ENCODE data around the gene SDHAF3.
"Not testable (repeated sequence)": the region's sequence is repeated elsewhere in the genome, so short reads cannot be mapped to it uniquely, and the experiment has no call there.

SDHAF3 gene

DNA sequence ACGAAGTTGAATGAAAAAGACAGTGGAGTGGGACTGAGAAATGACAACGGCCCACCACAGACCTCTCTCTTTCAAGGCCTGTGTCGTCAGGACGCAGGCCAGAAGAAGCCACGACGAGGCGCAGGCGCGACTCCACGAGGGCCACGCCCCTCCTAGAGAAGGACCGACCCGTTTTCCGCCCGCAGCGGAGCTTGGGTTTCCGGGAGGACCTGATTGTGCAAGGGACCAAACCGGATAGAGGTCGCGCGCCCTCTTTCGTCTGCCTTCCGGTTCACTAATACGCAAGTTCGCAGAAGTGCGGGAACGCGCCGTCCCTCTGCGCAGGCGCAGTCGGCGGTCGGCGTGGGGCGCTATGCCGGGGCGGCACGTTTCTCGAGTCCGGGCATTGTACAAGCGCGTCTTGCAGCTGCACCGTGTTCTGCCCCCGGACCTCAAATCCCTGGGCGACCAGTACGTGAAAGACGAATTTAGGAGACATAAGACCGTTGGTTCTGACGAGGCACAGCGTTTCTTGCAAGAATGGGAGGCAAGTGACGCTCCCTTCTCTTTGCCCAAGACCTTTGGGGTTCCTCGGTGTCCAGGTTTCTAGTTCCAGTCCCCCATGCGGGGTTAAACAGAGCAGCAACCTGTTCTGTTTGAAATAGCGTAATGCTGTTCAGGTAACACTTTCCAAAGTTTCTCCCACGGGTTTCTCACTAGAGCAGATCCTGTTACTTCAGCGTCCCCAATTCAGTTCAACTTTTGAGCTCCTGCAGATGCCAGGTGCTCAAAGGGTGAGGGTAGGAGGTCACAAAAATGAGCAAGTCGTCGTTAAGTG lies at the start of gene SDHAF3:
TSS of gene SDHAF3 (plus strand) at position 327 of the 817 bp plus-strand sequence. CDS start at position 353, 26 bp downstream.
- DNase-seq (ENCODE audit: low read depth in 2 of 2): peak; percentile 96 to 97

DNA sequence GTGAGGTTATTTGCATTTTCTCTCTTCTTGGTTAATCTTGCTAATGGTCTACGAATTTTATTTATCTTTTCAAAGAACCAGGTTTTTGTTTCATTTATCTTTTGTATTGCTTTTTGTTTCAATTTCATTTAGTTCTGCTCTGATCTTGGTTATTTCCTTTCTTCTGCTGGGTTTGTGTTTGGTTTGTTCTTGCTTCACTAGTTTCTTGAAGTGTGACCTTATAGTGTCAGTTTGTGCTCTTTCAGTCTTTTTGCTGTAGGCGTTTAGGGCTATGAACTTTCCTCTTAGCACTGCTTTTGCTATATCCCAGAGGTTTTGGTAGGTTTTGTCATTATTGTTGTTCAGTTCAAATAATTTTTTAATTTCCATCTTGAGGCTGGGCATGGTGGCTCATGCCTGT lies 45.5 kb upstream of the SDHAF3 start:
- DNase-seq (ENCODE audit: low read depth in 2 of 2): not testable (repeated sequence)

DNA sequence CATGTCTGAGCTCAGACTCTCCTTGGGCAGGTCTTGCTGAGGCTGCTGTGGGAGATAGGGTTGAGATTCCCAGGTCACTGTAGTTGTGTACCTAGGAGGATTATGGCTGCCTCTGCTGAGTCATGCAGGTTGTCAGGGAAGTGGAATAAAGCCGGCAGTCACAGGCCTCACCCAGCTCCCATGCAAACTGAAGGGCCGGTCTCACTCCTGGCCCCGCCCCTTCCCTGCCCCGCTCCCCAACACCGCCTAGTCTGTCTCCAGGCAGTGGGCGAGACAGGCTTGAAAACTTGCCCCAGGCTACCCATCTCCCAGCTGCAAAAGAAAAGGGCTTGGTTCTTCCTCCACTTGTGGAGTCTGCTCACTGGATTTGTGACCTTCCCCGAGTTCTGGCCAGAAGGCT lies 41.6 kb upstream of the SDHAF3 start:
- DNase-seq (ENCODE audit: low read depth in 2 of 2): no peak

DNA sequence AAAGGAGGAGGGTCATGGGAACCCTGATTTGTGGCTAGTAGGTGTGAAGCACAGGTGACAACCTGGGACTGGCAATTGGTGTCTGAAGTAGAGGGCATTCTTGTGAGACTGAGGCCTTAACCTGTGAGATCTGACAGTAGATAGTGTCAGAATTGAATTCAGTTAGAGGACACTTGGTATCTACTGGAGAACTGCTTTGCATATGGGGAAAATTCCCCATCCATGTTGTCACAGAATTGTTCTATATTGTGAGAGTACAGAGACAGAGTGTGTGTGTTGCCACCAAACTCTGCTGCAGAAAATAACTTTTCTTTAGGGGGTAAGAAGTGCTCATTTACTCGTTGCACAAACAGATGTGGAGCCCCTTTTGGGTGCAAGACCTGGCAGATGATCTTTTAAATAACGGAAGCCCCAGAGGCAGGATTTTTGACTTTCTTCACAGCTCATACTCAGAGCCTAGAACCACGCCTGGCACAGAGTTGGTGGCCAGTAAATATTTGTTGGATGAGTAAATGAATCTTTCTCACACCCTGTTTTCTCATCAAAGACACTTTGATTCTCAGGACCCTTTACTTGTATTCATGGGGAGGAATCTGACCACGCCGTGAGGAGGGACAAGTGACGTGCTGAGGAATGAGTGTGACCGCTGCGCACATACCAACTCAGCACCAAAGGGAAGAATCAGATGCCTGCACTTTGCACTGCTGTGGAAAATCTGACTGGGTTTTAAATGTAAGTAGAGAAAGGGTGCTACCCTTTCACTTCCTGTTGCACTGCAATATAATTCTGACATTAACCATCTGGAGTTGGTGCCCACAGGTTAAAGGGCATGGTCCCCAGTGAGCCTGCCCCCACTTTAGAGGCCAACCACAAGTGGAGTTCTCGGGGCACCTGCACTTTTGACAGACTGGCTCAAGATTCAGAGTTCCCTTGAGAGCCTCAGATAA lies 39.2 kb upstream of the SDHAF3 start:
- DNase-seq (ENCODE audit: low read depth in 2 of 2): no peak

DNA sequence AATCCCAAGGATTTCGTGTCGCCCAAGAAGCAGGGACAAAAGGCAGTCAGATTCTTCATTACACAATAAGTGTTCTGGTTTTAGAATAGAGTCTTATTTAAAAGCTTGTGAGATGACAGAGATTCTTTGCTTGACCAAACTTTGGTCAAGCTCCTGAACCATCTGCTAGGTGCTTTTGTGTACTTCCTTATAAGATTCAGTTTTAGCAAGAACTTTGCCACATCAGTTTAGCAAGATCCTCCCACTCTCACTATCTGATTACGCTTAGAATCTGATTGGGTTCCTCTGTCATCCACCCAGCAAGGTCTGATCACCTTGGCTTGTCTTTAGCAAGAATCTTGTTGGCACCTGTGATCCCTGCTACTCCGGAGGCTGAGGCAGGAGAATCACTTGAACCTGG lies 38.2 kb upstream of the SDHAF3 start:
- no peak for DNase-seq (ENCODE audit: low read depth in 2 of 2)

DNA sequence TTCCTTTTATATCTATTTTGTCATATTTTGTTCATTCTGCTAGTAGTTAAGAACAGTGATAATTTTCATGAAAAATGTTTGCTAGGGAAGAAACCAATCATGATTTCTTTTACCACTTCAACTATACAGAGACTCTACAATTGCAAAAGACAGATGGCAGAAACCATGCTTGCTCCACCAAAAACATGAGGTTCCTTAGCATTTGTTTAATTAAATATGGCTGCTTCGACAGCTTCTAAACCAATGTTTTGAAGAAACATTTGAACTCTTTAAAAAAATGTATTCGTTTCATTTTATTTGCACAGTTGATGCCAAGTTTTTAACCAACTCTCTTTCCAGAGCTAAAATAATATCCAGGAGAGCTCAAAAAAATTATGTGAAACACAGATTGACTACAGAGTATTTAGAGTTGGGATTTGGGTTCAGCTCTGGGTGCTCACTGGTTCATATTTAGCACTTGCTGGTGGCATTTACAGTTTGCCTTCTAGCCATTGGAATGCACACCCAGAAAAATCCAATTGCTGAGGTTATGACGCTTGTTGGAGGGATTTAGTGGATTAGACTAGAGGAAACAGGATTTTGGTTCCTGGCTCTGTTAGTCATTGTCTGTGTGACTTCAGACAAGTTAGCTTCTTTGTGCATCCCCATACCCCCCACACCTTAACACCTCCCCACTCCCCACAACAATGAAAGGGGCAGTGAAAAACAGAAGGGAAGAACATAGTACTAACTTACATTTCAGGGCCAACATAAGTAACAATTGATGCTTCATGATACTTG lies 35.8 kb upstream of the SDHAF3 start:
- no peak for DNase-seq (ENCODE audit: low read depth in 2 of 2)

DNA sequence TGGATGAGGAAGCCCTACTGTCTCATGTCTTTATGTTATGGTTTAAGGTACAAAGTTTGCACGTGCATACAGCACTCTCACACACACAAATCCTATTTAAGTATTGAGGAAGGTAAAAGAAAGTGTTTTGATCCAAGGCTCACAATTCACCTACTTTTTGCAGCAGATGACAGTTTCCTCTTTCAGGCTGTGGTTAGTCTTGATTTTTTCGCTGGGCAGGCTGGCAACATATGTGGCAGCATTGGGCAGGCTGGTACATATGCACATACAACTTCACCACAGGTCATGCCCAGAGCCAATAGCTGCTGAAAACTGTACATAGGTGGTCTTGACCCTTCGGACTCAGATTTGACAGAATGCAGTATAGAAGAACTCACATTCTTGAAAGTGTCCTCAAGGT lies 29.1 kb upstream of the SDHAF3 start:
- no peak for DNase-seq (ENCODE audit: low read depth in 2 of 2)

DNA sequence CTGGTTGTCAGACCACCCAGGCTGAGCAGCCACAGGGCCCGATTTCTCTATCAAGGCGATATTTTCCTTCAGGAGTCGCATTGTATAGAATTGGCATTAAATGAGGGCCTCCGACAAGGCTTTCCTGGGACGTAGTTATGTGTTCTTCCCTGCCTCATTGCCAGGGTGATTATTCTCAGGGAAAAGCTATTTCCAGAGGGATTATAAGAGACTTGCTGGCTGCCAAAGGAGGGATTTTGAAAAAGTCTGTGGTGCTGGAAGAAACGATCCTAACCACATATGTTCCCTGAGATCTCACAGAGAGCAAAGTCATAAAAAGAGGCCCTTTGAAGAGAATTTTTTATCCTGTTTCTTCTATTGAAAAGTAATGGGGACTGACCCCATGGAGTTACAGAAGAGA lies 27.7 kb upstream of the SDHAF3 start:
- no peak for DNase-seq (ENCODE audit: low read depth in 2 of 2)

DNA sequence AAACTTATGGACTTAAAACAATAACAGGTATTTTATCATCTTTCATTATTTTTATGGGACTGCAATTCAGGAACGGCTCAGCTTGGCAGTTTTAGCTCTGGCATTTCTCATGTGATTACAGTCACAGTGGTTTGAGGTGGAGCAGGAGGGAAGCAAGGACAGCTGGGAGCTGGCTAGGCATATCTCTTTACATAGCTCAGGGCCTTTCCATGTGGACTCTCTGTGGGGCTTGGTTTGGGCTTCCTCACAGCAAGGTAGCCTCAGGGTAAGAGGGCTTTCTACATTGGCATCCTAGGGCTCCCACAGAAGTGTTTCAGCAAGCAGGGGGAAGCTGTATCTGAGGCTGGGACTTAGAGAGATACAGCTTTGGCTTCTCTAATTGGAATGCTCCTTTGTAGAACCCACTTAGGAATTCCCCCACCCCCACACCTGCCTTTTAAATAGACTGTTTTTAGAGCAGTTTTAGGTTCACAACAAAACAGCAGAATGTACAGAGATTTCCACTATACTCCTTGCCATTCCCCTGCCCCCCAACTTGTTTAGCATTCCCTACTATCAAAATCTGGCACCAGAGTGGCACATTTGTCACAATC lies 26.6 kb upstream of the SDHAF3 start:
- DNase-seq (ENCODE audit: low read depth in 2 of 2): no peak

DNA sequence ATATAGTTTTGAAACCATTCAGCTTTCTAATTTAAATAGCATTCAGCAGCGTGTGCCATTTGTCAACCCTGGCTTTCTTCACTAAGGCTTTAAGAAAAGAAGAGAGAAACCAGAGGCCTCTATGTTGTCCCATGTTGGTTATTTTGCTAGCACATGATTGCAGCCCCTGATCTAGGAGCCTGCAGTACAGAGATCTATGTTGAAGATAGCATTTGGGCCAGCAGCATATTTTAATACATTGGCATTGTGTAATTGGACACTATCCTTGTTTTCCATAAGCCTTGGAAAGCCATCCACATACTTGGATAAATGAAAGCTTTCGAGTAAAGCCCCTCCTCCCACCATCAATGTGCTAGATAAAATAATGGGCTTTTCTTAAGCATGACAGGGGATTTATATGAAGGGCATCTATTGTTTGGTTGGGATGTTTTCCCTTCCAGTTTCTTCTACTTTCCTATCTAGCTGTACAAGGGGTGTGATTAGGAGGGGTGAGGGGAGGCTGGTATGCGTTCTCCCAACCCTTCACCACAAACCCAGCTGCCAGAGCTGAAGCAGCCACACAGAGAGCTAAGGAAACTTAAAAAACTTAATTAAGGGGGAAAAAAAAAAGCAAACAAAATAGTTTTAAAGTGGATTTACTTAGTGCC lies 23.1 kb upstream of the SDHAF3 start:
- no peak for DNase-seq (ENCODE audit: low read depth in 2 of 2)

DNA sequence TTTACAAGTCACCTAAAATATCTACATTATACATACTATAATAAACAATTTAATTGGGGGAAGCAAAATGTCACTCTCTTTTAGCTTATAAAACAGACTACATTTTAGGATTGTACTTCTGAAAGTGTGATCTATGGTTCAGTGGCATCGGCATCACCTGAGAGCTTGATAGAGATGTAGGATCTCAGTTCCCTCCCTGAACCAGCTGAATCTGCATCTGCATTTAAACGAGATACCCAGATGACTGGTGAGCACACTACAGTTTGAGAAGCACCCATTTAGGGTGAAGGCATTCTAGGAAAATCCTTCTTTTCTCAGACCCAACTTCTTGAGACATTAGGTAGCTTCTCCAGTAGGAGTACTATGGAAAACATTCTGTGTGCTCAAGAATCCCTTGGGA lies 21.5 kb upstream of the SDHAF3 start:
- no peak for DNase-seq (ENCODE audit: low read depth in 2 of 2)

DNA sequence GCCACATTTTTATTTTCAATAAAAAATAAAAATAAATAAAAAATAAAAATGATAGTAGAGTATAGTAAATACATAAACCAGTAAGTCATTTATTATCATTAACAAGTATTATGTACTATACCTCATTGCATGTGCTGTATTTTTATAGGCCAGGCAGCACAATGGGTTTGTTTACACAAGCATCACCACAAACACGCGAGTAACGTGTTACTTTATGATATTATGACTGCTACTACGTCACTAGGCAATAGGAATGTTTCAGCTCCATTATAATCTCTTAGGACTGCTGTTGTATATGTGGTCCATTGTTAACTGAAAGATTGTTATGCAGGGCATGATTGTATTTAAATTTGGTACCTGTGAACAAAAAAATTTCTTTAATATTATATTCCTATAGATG lies 20.8 kb upstream of the SDHAF3 start:
- no peak for DNase-seq (ENCODE audit: low read depth in 2 of 2)

DNA sequence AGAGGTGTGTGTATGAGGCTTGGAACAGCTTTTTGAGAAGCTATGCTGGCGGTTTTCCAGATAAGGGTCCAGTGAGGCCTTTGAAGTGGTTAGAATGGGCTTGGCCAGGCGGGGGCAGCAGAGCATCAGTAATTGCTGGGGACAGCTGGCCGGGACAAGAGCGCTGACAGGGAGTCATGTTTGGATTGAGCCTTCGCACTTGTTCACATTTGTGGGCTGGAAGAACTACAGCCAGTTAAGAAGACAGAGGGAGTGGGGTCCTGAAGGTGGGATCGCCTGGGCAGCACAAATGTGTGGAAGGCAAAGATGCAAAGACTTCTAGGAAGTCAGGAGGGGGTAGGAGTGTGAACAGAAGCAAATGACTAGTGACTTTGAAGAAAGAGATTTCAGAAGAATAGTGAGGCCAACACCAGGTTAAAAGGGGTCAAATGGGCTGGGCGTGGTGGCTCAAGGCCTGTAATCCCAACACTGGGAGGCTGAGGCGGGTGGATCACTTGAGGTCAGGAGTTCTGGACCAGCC lies 12.7 kb upstream of the SDHAF3 start:
- peak; percentile 21 to 27 for DNase-seq (ENCODE audit: low read depth in 2 of 2)

DNA sequence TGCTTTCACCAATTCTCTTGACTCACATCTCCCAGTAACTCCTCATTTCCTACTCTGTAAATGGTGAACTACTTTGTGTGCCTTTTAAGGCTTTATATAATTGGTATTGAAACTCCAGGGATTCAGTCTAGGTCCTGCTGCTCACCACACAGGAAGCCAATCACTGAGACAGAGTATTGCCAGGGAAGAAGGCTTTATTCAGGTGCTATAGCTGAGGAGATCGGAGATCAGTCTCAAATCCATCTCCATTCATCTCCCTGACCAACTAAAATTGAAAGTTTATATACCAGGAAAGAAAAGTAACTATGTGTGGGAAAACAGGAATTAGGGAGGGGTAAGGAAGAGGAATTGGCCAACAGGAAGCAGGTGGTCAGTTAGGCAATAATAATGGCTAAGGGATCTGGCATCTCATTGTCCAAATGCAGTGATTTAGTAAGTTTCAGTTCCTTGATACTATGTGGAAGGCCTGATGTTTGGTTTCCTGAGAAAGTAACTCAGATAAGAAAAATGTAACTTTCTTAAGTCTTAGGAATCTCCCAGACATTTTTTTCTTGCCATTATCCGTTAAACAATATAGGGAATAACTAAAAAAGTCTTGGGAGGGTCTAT lies 10.2 kb upstream of the SDHAF3 start:
- DNase-seq (ENCODE audit: low read depth in 2 of 2): no peak

DNA sequence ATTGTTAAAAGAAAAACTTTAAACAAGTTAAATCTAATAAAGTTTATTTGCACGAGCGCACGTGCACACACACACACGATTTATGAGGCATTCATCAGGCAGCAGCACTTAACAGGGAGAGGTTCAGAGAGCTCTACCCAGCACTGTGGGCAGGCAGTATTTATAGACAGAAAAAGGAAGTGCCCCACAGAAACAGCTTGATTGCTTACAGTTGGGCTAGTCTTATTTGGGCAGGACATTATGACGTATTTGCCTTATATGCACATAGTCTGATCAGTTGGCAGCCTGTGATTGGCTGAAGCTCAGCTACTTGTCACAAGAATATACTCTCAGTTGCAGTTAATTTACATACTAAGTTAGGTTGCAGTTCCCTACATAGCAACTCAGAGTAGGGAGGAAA lies 1.2 kb upstream of the SDHAF3 start:
- DNase-seq (ENCODE audit: low read depth in 2 of 2): no peak

DNA sequence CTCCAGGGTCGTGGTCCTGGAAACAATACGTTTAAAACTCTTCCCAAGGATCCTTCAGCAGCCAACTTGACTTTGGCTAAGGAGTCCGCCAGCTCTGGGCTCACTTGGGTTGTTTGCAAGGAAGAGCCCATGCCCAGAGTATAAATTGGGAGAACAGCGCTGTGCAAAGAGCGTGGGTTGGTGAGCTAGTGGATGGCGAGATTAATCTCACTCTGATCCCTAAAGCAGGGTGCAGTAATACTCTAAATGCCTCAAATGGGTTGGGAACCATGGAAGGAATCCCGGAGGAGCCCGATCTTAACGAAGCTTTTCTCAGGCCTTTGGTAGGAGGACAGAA lies 495 bp upstream of the SDHAF3 start:
- no peak for DNase-seq (ENCODE audit: low read depth in 2 of 2)

DNA sequence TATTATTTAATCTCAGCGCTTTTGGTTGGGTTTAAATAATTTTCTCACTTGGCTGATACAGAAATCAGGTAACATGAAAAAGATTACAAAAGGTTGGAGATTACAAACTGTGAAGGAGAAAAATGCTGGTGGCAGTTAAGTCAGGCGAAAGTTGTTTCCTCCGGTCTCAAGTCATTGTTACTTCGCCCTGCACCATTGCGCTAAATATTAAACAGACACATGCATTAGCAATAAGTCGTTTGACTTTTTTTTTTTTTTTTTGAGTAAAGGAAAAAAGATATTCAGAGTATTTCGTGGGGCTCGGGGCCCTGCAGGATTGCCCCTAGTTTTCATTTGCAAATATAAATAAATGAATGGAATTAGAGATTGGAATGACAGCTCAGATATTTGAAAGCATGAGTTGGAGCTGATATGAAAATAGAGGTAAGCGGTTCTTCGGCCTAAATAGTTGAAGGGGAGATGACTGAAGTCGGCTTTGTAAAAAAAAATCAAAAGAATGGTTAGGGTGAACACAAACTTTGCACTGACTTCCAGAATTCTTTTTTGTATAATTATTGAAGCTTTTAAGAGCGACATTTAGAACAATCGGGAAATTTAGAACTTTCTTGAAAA lies 914 bp downstream of the SDHAF3 start:
- DNase-seq (ENCODE audit: low read depth in 2 of 2): no peak

DNA sequence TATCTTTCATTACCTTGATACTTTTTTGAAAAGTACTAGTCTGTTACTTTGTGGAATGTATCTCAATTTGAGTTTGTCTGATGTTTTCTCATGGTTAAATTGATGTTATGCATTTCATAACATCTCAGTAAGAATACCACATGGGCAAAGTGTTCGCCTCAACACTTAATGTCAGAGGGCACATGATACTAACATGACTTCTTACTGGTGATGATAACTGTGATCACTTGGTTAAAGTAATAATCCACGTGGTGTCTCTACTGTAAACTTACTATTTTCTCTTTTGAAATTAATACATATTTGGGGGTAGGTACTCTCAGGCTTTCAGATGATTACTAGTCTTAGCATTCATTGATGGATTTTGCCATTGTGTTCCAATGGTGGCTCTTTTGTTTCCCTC lies 2.2 kb downstream of the SDHAF3 start:
- no peak for DNase-seq (ENCODE audit: low read depth in 2 of 2)

DNA sequence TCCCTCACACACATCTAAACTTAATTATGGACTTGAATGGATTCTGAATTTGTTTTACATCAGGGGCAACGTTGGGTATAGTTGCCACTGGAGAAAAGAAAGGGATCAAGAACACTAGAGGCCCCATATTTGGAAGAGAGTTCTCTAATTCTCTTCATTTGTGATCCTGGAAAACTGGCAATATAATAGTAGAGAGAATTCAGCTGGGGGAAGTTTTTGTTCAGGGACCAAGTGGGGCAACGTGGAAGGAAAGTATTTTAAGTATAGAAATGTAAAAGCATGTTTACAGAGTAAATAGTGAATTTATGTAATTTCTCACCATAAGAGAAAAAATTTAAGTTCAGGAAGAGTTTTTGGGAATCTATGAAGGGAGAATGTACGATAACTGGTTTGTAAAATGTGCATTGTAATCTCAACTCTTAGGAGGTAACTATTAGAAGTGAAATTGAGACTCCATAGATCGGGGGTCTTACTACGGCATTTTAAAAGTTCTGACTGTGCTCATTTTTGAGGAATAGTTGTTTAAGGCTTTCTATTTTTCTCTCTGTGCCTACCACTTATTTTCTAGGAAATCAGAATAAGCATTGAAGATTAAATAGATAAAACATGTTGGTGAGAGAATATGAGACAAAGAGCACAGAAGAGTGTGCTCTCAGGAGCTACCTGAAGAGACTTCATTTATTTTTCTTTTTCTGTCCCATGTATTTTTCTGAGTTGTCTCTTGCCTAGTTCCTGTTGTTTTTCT lies 3.4 kb downstream of the SDHAF3 start:
- DNase-seq (ENCODE audit: low read depth in 2 of 2): no peak

Data from activated CD8-positive, alpha-beta memory T cell treated with anti-CD3 and anti-CD28 coated beads for 4 hours (primary cell).